HG02571 (cell line): Measurements from ENCODE around the gene FAM53C.
"Not testable (repeated sequence)": the region's sequence is repeated elsewhere in the genome, so short reads cannot be mapped to it uniquely, and the experiment has no call there.

ENCODE experiments used
- ATAC-seq: cut with Tn5 transposase; IDR thresholded peaks from one replicate; pipeline ENCODE4 v1.9.1; 2021; ENCODE audit warnings: mild to moderate bottlenecking, moderate library complexity; ENCODE audit not compliant: unreplicated experiment

The FAM53C gene

GRCh38 chr5:138389911-138390310, 51.8 kb downstream of the FAM53C start:
- not testable (repeated sequence) for ATAC-seq

- ATAC-seq, result no peak
Measured at GRCh38 chr5:138391859-138392386, 53.9 kb downstream of the FAM53C start.
